Measurements from ENCODE around the gene MRPL38.

Gene MRPL38

GRCh38 chr17:75933808-75934207, 29.1 kb upstream of the MRPL38 start:
- TF ChIP-seq POLR2AphosphoS5 (IDR thresholded peaks at IDR 0.05; ENCODE audit: low read depth) (no peak), GABPA (IDR thresholded peaks at IDR 0.05; ENCODE audit: low read depth) (no peak), SPI1 (IDR thresholded peaks at IDR 0.05; ENCODE audit: borderline replicate concordance, low read depth) (no peak), CTCF (IDR thresholded peaks at IDR 0.05; ENCODE audit: insufficient read depth, low read length) (no peak), REST (IDR thresholded peaks at IDR 0.05; ENCODE audit: insufficient replicate concordance, low read depth) (no peak)
- DNase-seq (ENCODE audit: low read depth in 1 of 2, low spot score in 1 of 2) = no peak
- H3K4me3 ChIP-seq (replicated peaks; ENCODE audit: insufficient read depth, low read length) = no peak overlapping the region
- H3K27me3 ChIP-seq (ENCODE audit: insufficient read depth, poor library complexity, severe bottlenecking) = no peaks in the 10 kb centered on the region
- H3K27ac ChIP-seq (replicated peaks) = no peak overlapping the region

- H3K4me3 ChIP-seq (replicated peaks; ENCODE audit: insufficient read depth, low read length) = no peak overlapping the region
- TF ChIP-seq REST (IDR thresholded peaks at IDR 0.05; ENCODE audit: insufficient replicate concordance, low read depth) (no peak), CTCF (IDR thresholded peaks at IDR 0.05; ENCODE audit: insufficient read depth, low read length) (no peak), SPI1 (IDR thresholded peaks at IDR 0.05; ENCODE audit: borderline replicate concordance, low read depth) (no peak), POLR2AphosphoS5 (IDR thresholded peaks at IDR 0.05; ENCODE audit: low read depth) (no peak), GABPA (IDR thresholded peaks at IDR 0.05; ENCODE audit: low read depth) (no peak)
- no peak for DNase-seq (ENCODE audit: low read depth in 1 of 2, low spot score in 1 of 2)
- no peak overlapping the region for H3K27ac ChIP-seq (replicated peaks)
- H3K27me3 ChIP-seq (ENCODE audit: insufficient read depth, poor library complexity, severe bottlenecking) = no peaks in the 10 kb centered on the region
Measured at GRCh38 chr17:75932852-75933251, 28.2 kb upstream of the MRPL38 start.

- no peak for TF ChIP-seq SPI1 (IDR thresholded peaks at IDR 0.05; ENCODE audit: borderline replicate concordance, low read depth)
- DNase-seq (ENCODE audit: low read depth in 1 of 2, low spot score in 1 of 2) = no peak
Measured at GRCh38 chr17:75931062-75931461, 26.4 kb upstream of the MRPL38 start.

GRCh38 chr17:75927286-75927922, 22.7 kb upstream of the MRPL38 start:
- H3K27me3 ChIP-seq (ENCODE audit: insufficient read depth, poor library complexity, severe bottlenecking) = no peaks in the 10 kb centered on the region
- H3K4me3 ChIP-seq (replicated peaks; ENCODE audit: insufficient read depth, low read length) = no peak overlapping the region
- no peak overlapping the region for H3K27ac ChIP-seq (replicated peaks)
- peak in 1 of 2 experiments; percentile 43 for DNase-seq (ENCODE audit: low read depth in 1 of 2, low spot score in 1 of 2)
- no peak for TF ChIP-seq SPI1 (IDR thresholded peaks at IDR 0.05; ENCODE audit: borderline replicate concordance, low read depth)
- peak; percentile 7 for TF ChIP-seq CTCF (IDR thresholded peaks at IDR 0.05; ENCODE audit: insufficient read depth, low read length)

More at GRCh38 chr17:75931062-75931461, 26.4 kb upstream of the MRPL38 start:
- H3K27me3 ChIP-seq (ENCODE audit: insufficient read depth, poor library complexity, severe bottlenecking) = no peaks in the 10 kb centered on the region
- no peak overlapping the region for H3K27ac ChIP-seq (replicated peaks)
- H3K4me3 ChIP-seq (replicated peaks; ENCODE audit: insufficient read depth, low read length) = no peak overlapping the region
